ENCODE results near the gene FECH. TPM values are rescaled to one million over a fixed set of nuclear protein-coding genes. Genes with fewer than 3 reads are reported as not detected.

Gene FECH
- total RNA-seq = 37.0 TPM
- long read RNA-seq, transcript FECH-201 (11 exons, 3,853 nt) = major isoform, 70 of 84 reads
- long read RNA-seq, partial matches to known transcripts = 8 of 84 reads
- long read RNA-seq, other reads (novel, unspliced or antisense) = 1 of 84 reads

GRCh38 chr18:57586251-57587049 lies at the start of gene FECH:
FECH (minus strand) TSS chr18:57586702; CDS start chr18:57586620, 82 bp downstream.
- Histone ChIP-seq H3K4me1 (peaks cover 22% of the 10 kb centered on the region), H3K4me3 (peak within 1 kb of the TSS; percentile 97), H3K9me3 (replicated peaks) (no peaks in the 10 kb centered on the region), H3K27me3 (ENCODE audit: low read depth) (no peaks in the 10 kb centered on the region), H3K27ac (replicated peaks) (peak within 1 kb of the TSS; percentile 89), H3K36me3 (peaks cover 7% of the 10 kb centered on the region)
- intact Hi-C loops (cut with micrococcal nuclease) = no loop called here
- TF ChIP-seq CTCF (IDR thresholded peaks at IDR 0.05; ENCODE audit: borderline replicate concordance) = peak; percentile 18
- peak; percentile 91 for DNase-seq

GRCh38 chr18:57635003-57635822 lies 48.7 kb upstream of the FECH start:
- TF ChIP-seq CTCF (IDR thresholded peaks at IDR 0.05; ENCODE audit: borderline replicate concordance) = no peak
- Histone ChIP-seq H3K27ac (replicated peaks) (peak overlapping the region; percentile 19), H3K4me1 (peaks cover 16% of the 10 kb centered on the region), H3K27me3 (ENCODE audit: low read depth) (no peaks in the 10 kb centered on the region), H3K36me3 (no peaks in the 10 kb centered on the region), H3K4me3 (no peak overlapping the region), H3K9me3 (replicated peaks) (no peaks in the 10 kb centered on the region)
- no peak for DNase-seq
- intact Hi-C loops (cut with micrococcal nuclease) = no loop called here

GRCh38 chr18:57631697-57632096 lies 45.2 kb upstream of the FECH start:
- intact Hi-C loops (cut with micrococcal nuclease) = no loop called here
- TF ChIP-seq CTCF (IDR thresholded peaks at IDR 0.05; ENCODE audit: borderline replicate concordance) = no peak
- Histone ChIP-seq H3K4me3 (peak overlapping the region; percentile 69), H3K4me1 (peaks cover 16% of the 10 kb centered on the region), H3K36me3 (no peaks in the 10 kb centered on the region), H3K27me3 (ENCODE audit: low read depth) (no peaks in the 10 kb centered on the region), H3K9me3 (replicated peaks) (no peaks in the 10 kb centered on the region), H3K27ac (replicated peaks) (no peak overlapping the region)
- no peak for DNase-seq

- Histone ChIP-seq H3K36me3 (no peaks in the 10 kb centered on the region), H3K9me3 (replicated peaks) (no peaks in the 10 kb centered on the region), H3K27me3 (ENCODE audit: low read depth) (no peaks in the 10 kb centered on the region), H3K4me3 (peak overlapping the region; percentile 69), H3K27ac (replicated peaks) (peak overlapping the region; percentile 79), H3K4me1 (peaks cover 16% of the 10 kb centered on the region)
- intact Hi-C loops (cut with micrococcal nuclease) = no loop called here
- no peak for DNase-seq
- TF ChIP-seq CTCF (IDR thresholded peaks at IDR 0.05; ENCODE audit: borderline replicate concordance) = no peak
These were observed 44.5 kb upstream of the FECH start for GRCh38 chr18:57630754-57631595.
